ENCODE data around the gene GPHN.
"Not testable (repeated sequence)": the region's sequence is repeated elsewhere in the genome, so short reads cannot be mapped to it uniquely, and the experiment has no call there.

GPHN gene

DNA sequence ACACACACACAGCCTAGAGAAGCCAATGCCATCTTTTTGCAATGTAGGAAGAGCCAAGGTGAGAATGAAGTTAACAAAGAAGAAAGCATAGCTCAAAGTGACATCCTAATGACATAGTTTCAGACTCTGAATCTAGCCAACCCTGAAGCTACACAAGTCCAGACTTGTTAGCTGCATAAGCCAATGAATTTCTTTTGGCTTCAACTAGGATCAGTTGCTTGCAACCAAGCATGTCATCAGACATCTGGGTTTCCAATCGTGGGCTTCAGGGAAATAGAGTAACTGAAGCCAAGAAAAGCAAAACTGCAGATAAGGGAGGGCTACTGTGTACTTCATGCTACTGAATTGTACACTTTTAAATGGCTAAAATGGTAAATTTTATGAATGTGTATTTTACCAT lies 4.4 kb upstream of the GPHN start:
- no peak for DNase-seq

DNA sequence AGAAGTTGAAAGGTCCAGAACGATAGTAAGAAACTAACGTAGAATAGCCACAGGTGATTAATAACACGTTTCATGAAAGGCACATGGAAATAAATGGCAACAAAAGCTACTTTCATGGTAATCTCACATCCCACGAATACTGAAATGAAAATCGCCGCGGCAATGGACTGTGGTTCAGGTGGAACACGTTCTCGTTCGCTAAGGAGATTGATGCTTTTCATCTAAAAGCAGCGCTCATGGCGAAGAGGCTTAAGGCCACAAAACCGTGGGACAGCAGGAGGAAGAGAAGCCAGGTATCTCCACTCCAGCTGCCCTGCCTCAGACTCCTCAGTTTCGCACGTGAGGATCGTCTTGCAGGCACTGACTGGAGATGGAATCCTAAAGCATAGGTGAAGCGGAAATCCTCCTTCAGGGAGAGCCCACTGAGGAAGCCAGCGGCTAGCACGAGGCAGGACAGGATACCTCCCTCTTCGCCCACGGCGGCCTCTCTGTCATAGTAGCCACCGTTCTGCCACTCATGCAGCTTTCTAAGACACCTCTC lies 696 bp upstream of the GPHN start:
- no peak for DNase-seq

DNA sequence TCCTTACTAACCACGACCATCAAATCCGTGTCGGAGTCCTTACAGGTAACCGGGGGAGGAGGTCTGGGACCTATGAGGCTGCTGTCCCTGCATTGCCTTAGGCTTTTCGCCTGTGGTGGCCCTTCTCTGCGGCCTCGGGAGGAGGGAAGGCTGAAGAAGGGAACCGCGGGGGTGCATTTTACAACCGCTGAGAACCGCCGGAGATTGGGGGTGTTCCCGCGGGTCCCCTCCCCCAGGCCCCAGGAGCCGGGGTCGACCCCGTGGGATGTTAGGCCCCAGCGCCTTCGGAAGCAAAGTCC lies 549 bp downstream of the GPHN start:
- DNase-seq: no peak

DNA sequence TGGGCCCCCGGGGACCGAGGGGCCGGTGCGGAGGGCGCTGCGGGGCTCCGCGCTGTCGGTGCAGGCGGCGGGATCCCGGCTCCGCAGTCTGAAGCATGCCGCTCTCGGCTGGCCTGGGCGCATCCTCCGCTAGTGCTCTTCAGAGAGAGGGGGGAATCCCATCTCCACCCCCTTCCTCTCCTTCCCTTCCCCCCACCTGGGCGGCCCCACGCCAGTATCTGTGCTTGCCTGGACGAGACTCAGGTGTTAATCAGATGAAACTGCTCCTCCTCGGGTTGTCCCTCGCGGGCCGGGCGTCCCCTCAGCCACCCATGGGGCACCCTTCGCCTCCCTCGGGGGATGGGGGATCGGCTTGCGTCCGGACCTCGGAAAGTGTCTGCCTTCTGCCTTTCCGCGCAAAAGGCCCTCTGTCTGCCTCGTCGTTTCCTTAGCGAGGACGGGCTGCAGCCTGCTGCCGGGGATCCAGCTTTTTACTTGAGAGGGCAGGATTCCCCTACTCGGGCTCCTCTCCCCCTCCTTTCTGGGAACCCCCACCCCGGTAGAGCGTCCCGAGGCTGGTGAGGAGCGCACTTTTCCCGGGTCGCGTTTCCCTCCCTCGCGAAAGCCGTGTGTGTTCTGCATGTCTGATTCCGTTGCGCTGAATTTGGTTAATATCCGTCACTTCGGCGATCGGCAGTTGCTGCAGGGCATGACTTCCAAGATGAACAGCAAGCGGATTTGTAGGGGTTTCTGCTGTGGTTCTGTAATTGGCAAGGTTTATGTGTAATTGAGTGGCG lies 1.1 kb downstream of the GPHN start:
- peak; percentile 22 for DNase-seq

DNA sequence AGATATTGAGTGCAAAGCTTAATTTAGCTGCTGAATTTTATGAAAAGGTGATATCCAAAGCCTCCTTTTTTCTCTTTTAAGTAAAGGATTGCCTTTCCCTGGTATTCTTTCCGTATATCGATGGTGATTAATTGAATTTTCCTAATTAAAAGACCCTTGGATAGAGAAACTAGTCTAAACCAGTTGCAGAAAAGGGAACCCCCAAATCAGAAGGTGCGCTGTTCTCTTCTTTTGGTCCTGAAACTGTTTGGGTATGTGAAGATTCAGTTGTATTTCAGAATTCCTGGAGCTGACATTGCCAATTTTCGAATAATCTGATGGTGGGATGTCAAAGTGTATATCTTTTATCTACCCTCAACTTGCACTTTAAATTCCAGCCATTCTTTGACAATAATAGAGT lies 1.9 kb downstream of the GPHN start:
- DNase-seq: no peak

DNA sequence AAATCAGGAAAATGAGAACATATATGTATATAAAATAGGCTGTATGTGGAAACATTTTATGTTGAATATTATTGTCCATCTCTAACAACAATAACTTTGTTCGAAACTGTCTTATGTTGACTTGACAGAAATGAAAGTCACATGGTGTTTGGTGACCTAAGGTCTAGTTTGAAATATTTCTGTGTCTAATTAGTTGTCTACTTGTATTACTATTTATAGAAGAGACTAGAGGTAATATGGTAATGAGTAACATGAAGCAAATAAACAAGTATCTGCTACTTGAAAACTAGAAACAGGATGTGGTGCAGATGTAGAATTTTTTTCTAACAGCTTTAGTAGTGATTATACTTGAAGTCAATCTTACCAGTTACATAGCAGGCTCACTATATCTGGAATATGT lies 3.9 kb downstream of the GPHN start:
- no peak for DNase-seq

DNA sequence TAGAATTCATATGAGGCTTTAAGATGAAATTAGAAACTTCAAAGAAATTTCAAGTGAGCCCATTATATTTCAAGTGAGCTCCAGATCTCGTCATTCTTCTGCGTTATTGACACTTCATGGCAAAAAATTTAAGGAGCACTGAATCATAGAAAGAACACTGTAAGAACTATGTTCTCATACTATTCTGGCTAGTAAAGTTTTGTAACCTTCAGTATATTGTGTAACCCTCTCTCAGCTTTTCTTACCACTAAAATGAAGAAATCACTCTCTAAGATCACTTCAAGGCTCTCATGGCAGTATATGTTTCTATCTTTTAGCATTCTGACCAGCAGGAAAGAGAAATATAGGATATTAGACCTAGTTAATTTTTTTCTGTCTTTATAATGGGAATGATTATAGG lies 6.3 kb downstream of the GPHN start:
- no peak for DNase-seq

DNA sequence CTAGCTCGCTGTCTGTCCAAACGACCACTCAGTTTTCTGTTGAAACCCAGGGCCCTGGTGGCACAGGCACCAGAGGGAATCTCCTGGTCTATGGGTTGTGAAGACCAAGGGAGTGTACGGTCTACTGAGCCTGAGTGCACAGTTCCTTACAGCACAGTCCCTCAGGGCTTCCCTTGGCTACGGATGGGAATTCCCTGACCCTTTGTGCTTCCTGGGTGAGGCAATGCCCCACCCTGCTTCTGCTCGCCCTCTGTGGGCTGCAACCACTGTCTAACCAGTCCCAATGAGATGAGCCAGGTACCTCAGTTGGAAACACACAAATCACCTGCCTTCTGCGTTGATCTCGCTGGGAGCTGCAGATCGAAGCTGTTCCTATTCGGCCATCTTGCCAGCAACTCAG lies 22.6 kb downstream of the GPHN start:
- DNase-seq: no peak

DNA sequence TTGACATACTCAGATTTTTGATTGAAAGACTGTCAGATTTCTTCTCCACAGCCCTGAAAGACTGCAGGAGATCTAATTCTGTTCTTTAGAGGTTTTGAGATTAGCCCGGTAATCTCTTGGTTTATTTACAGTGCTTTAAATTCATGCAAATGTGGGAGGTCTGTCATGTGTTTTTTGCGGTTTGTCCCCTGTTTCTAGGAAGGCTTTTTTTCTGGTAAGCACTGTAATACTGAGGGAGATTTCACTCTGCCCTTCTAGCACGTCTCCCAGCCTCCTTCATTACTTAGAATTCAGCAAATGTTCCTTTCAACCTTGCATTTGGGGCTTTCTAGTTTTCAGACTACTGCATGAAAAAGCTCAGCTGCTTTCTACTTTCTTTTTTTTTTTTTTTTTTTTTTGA lies 31.1 kb downstream of the GPHN start:
- no peak for DNase-seq

DNA sequence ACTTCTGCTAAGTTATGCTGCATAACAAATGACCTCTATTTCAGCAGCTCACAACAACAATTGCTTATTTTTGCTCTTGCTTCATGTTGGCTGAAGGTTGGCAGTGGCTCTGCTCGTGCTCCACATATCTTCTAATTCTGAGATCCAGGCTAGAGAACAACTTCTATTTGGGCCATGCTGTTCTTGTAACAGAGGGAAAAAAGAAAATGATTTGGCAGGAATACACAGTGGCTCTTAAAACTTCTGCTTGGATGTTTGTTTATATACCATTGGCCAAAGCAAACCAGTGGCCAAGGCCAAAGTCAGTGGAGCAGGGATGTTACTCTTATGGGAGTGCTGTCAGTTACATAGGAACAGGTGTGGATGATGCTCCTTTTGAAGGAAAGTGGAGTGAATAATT lies 32.1 kb downstream of the GPHN start:
- no peak for DNase-seq

DNA sequence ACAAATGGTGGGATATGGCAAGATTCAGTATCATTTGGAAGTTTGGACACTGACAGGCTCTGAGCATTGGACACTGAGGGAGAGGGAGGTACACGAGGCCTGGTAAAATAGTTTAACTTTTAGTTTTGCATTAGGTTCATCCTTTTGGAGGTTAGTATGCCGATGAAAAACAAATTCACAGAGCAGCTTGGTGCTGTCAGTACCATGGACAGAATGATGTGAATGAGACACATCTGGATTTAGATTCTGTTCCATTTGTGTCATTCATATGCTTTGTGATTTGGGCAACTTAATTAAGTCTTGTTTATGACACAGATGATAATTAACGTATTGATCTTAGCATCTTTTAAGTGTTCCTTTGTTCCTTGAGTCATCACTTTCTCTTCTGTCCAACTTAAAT lies 33.7 kb downstream of the GPHN start:
- no peak for DNase-seq

DNA sequence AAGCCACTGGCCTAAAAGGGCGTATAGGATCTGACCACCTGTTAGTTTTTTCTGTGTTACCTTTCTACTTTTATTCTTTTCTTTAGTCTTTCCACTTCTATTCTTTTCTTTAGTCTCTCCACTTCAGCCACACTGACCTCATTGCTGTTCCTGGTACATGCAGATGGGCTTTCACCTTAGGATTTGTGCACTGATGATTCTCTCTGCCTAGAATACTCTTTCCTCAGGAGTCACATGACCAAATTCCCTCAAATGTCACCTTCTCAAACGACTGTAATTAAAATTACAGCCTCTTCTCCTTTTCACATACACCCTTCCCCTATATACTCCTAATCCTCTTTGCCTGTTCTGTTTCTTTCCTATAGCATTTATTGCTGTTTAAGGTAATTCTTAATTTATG lies 36.0 kb downstream of the GPHN start:
- no peak for DNase-seq

DNA sequence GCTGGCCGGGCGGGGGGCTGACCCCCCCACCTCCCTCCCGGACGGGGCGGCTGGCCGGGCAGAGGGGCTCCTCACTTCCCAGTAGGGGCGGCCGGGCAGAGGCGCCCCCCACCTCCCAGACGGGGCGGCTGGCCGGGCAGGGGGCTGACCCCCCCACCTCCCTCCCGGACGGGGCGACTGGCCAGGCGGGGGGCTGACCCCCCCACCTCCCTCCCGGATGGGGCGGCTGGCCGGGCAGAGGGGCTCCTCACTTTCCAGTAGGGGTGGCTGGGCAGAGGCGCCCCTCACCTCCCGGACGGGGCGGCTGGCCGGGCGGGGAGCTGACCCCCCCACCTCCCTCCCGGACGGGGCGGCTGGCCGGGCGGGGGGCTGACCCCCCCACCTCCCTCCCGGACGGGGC lies 37.2 kb downstream of the GPHN start:
- DNase-seq: not testable (repeated sequence)

DNA sequence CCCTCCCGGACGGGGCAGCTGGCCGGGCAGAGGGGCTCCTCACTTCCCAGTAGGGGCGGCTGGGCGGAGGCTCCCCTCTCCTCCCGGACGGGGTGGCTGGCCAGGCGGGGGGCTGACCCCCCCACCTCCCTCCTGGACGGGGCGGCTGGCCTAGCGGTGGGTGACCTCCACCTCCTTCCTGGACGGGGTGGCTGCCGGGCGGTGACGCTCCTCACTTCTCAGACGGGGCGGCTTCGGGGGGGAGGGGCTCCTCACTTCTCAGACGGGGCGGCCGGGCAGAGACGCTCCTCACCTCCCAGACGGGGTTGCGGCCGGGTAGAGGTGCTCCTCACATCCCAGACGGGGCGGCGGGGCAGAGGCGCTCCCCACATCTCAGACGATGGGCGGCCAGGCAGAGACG lies 37.8 kb downstream of the GPHN start:
- not testable (repeated sequence) for DNase-seq

DNA sequence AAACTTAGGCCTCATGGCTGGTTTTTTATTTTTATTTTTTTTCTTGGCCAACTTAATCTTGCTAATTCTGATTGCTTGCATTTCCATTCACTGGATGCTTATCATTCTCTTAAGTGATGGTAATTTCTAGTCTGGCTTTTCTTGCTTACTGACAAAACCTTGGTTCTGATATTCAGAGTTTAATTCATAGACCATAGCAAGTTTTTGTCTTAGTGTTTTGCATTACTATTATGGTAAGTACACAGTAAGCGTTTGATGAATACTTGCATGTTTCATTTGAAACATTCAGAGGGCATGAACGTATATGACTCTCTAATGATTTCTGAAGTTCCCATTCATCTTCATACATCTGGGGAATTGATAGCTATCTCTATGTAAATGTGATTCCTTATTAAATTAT lies 55.8 kb downstream of the GPHN start:
- DNase-seq: no peak

DNA sequence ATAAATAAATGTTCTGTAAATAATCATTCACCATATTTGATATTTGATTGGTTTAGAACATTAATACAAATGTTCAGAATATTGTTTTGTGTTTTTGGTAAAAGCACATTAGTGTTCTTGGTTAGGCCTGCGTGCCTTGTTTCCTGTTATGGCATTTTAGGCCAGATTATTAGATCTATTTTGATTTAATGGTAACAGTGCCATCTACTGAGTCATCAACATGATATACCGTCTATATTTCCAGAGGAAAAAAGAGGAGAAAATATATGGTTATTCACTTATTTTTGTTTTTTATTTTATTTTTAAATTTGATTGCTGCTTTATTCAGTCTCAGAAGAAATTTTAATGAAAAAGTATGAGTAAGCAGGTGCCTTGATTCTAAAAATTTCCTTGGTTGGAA lies 60.3 kb downstream of the GPHN start:
- DNase-seq: no peak

DNA sequence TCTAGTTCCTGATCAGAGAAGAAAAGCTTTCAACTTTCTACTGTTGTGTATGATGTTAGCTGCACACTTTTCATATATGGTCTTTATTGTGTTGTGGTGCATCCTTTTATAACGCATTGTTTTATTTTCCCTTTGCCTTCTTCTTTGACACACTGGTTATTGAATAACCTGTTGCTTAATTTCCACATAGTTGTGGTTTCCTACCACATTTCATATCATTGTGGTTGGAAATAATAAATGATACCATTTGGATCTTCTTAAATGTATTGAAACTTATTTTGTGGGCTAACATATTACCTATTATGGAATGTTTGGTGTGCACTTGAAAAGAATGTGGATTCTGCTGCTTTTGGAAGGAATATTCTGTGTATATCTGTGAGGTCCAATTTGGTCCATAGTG lies 64.9 kb downstream of the GPHN start:
- DNase-seq: no peak

DNA sequence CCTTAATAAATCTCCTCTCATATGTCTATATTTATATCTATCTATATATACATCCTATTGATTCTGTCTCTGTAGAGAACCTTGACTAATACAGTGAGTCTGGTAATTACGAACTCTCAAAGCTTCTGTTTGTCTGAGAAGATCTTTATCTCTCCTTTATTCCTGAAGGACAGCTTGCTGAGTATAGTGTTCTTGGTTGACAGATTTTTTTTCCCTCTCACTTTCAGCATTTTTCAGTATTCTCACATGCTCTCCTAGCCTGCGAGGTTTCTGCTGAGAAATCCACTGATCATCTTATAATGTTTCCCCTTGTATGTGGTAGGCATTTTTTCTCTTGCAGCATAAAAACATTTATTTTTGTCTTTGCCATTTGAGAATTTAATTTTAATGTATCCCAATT lies 67.1 kb downstream of the GPHN start:
- DNase-seq: no peak

DNA sequence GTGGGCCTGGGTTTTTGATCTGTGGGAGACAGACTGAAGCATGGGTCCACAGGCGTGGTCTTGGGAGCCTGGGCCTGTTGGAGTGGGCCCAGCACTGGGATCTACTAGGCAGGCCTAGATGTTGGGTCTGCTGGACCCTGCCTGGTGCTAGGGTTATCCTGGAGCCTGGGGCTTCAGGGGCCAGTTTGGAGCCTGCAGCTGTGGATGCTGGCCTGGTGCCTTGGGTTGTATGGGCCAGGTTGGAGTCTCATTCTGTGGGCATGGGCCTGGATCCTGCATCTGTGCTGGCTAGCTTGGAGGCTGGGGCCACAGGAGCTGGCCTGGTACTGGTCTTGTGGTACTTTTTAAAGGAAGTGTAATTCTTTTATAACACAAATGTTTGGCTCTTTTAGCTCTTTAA lies 68.0 kb downstream of the GPHN start:
- no peak for DNase-seq

DNA sequence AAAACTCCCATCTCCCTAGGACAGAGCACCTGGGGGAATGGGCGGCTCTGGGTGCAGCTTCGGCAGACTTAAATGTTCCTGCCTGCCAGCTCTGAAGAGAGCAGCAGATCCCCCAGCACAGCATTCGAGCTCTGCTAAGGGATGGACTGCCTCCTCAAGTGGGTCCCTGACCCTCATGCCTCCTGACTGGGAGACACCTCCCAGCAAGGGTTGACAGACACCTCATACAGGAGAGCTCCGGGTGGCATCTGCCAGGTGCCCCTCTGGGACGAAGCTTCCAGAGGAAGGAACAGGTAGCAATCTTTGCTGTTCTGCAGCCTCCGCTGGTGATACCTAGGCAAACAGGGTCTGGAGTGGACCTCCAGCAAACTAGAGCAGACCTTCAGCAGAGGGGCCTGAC lies 79.8 kb downstream of the GPHN start:
- not testable (repeated sequence) for DNase-seq

DNA sequence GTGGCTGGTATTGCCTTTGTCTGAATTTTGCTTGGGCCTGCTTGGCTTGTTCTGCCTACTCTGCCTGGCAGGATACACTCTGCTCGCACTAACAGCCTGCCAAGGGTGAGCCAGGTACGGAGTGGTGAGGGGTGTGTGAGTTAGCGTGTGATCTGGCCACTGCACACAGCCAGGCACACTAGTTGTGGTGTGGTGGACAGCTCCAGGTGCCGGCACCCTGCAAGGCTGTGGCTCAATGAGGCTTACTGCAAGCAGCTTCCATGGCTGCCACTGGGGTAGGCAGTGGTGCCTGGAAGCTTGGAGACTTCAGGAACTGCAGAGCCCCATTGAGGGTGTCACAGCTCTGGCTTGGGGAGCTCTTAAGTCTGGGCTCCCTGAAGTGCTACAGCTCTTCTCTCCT lies 87.4 kb downstream of the GPHN start:
- DNase-seq: no peak

DNA sequence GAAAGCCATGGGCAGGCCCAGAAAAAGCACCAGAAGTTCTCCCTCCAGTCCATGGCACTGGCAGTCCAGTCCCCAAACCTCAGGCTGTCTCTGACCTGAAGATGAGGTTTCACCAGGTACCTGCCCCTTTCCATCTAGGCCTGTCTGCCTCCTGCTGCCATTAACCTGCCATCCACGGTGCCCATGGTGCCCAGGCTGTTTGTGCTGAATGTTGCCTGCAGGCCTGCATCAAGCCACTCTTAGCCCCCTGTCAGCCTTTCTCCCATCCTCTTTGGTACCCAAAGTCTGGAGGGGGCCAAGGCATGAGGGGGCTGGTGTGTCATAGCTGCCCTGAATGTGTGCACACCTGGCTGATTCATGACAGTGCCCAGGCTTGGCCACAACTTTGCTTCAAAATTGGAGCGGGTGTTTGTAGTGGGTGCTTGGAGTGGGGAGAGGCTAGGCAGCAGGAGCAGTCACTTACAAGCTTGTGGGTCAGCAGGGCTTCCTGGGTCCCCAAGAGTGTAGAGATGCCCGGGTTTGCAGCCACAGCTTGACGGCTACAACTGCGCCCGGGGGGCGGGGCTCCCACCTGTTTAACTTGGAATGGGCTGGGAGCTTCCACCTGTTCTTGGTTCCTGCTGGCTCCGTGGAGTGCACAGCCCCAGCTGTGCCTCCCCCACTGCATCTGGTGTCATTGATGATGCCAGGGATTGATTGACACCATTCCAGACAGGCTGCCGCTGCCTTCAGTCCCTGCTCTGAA lies 88.5 kb downstream of the GPHN start:
- DNase-seq: no peak

DNA sequence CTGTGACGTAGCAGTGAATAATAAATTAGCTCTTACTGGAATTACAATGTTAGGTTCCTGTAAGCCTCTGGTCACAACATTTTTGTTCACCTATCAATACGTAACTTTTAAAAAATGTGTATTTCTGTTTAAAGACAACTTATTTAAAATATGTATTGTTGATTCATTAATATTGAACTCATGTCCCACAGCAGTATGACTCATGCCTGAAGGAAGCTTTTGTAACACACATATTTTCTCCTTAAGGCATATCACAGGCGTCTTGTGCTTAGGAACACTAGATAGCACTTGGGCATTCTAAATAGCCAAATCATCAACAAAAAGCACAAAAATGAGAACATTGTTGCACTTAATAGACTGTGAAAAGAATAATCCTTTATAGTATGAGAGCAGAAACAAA lies 92.5 kb downstream of the GPHN start:
- no peak for DNase-seq

DNA sequence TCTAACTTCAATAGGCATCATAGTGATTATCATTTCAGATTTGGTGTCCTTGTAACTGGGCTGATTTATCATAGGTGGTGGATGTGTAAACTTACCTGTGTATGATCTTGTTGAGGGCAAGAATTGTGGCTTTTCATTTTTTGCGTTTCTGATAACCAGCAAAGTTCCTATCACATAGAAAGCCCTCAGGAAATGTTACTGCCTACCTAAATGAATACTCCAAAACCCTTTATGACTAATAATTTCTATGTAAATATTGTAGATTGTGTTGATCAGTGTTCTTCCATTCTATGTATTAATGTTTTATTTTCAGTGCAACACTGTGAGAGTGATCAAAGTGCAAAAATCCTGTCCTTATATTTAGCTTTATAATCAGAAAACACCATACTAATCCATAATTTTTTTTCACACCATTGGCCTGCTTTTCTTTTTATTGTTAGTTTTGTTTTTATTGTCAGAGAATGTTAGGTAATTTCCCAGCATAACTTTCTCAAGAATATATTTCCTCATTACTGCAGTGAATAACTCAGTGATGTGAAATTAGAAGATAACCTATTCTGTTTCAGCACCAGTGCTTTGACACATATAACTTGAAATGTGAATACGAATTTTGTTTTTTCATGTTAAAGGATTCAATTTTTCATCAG lies 94.1 kb downstream of the GPHN start:
- DNase-seq: no peak
